Inflammatory macrophage treated with lipopolysaccharide for 1 hour (primary cell): Measurements from ENCODE around the gene ODF2L.
A peak's percentile ranks its signal among the peaks of the same experiment; 100 is the strongest.
"Not testable (repeated sequence)": the region's sequence is repeated elsewhere in the genome, so short reads cannot be mapped to it uniquely, and the experiment has no call there.

Experiments
- DNase-seq, 2 donors: peaks; one replicate each; pipeline ENCODE4 v3.0.0-alpha.2; 2020 to 2022

Gene ODF2L

DNA sequence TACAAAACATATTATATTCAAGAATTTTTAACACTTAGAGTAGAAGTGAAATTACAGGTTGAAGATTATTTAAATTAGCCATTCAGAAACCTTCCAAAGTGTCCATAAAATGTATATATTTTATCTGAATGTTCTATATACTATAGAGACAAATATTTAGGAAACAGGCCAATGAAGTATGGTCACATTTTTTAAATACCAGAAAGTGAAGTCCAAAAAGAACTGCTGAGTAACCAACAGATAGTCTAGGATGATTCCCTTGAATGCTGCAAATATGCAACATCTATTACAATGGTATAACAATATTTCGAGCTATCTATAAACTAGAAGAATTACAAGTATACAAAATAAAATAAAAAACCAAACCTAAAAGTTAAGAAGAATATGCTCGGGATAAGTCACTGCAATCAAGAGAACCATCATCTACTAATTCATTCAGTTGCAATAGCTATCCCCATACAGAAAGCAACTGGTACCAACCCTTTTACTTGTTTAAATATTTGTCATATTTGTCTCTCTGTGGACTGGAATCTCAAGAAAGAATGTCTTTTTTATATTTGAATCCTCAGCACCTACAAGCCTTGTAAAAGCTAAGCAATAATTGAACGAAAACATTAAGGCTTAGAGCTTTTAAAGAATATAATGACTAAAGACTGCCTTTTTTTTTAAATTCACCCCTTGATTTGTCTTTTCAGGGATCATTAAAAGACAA is 8.1 kb downstream of the ODF2L start:
- DNase-seq: no peak

DNA sequence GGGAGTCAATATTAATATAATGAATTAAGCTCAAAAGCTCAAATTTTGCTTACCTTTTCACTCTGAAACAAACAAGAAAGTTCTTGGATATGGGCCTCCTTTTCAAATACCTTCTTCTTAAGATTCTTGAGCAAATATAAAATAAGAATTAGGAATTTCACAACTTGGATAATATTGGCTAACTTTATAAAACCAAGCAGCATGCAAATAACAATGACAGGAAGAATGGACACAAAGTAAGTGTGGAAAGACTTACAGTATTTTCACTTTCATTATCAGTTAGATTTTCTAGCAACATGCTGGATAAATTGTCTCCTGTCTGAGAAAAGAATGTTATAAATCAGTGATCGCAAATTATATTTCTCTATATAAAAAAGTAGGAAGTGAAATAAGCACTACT is 13.2 kb downstream of the ODF2L start:
- peak; percentile 50 to 58 for DNase-seq

DNA sequence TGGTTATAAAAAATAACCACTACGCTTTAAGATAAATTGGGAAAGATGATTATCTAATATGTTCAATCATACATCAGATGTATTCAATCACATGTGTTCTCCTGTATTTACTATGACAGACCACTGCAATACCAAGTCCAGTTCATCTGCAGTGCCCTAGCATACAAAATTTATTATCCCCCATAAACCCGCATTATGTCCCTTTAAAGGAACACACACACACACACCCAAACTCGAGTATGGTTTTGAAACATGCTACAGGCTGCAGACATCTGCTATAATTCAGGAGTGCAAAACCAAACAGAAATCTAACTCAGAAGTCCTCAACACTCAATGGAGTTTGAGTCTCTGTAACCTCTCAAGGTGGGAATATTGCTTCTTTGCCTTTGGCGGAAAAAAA is 14.9 kb downstream of the ODF2L start:
- no peak for DNase-seq

DNA sequence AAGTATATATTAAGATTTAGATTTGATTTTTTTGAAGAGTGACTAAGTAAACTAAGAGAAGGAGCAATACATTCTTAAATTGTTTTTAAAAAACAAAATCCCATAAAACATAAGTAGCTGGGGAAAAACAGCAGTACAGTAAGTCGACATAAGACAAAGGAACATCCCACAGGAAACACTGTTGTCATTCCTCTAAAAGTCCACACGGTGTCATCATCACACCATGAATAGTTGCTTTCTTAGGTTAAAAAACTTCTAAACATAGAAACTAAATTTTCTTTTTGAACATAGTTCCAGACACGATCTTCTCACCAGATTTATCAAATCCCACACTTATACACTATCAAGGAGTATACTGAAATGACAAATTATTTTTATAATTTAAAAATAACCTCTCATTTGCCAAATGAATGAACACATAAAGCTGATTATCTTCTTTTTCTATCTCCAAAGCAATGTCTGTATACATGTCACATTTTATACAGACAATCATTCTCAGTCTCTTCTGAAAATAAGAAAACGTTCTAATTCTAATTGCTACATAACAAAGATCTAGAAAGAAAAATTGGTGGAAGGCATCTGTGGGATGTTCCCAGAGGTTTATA is 15.8 kb downstream of the ODF2L start:
- peak; percentile 56 to 77 for DNase-seq

DNA sequence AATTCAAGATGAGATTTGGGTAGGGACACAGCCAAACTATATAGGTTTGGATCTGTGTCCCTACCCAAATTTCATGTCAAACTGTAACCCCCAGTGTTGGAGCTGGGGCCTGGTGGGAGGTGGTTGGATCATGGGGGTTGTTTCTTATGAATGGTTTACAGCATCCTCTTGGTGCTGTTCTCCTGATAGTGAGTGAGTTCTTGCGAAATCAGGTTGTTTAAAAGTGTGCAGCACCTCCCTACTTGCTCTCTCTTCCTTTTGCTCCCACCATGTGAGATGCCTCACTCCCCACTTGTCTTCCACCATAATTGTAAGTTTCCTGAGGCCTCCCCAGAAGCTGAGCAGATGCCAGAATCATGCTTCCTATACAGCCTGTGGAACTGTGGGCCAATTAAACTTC is 17.3 kb downstream of the ODF2L start:
- no peak for DNase-seq

DNA sequence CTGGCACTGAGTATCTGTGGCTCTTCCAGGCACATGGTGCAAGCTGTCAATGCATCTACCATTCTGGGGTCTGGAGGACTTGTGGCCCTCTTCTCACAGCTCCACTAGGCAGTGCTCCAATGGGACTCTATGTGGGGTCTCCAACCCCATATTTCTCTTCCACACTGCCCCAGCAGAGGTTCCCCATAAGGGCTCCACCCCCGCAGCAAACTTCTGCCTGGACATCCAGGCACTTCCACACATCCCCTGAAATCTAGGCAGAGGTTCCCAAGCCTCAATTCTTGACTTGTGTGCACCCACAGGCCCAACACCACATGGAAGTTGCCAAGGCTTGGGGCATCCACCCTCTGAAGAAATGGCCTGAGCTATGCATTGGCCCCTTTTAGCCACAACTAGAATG is 18.8 kb downstream of the ODF2L start:
- no peak for DNase-seq

DNA sequence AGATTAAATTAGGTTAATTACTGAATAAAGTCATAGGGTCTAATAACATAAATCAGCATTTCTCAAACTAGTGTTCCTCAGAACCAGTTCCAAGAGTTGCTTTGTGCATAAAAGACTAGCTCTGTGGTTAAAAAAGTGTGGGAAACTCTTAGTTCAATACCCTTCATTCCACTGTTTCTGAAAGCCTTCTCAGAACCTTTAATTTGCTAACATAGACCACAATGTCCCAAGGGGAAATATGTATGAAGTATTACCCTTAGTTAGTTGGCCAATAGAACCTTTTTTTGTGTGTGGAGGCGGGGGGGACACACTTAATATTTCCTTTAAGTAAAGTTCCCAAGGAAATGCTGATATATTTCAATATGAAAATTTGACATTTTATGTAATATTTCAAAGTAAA is 20.4 kb downstream of the ODF2L start:
- no peak for DNase-seq

DNA sequence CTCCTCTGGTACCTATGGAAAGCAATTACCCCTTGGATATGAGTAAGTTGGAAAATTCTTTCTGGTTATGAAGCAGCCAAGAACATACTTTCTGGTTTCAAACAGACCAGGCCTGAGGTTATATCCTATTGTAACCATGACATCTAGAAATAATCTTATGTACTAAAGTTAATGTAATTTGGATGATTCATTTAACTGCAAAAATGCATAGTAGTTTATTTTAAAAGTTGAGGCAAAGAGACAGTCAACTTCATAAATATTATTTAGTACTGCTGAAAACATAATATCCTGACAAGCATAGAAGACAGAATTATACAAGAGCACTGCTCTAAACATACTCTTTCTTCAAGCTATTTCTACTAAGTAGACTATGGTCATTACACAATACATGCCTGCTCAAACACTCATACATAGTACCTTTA is 25.5 kb downstream of the ODF2L start:
- no peak for DNase-seq

DNA sequence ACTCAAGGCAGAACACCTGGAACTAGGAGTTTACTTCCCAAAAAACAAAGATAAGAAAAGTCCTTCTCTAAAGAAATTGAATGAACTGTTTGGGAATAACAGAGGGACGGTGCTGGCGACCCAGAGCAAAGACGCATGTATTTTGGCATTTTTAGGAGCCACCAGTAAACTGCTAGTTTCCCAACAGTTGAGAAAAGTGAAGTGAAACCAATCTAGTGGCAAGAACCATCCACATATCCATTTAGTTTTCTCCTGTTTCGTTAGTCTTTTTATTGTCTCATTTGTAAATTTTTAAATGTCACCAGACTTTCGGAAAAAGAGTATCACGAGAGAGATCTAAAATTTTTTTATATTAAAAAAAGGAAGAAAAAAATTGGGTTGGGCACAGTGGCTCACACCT is 30.2 kb downstream of the ODF2L start:
- DNase-seq: peak; percentile 35 to 51

DNA sequence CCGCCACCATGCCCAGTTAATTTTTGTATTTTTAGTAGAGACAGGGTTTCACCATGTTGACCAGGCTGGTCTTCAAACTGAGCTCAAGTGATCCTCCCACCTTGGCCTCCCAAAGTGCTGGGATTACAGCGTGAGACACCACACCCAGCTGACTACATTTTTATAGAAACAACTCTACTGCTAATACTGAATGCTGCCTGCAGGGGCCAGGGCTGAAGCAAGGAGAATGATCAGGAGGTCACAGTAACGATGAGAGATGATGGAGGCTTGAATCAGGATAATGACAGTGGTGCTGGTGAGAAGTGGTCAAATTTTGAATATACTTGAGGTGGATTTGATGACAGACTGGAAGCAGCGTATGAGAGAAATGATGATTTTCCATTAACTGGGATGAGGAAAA is 33.3 kb downstream of the ODF2L start:
- no peak for DNase-seq

DNA sequence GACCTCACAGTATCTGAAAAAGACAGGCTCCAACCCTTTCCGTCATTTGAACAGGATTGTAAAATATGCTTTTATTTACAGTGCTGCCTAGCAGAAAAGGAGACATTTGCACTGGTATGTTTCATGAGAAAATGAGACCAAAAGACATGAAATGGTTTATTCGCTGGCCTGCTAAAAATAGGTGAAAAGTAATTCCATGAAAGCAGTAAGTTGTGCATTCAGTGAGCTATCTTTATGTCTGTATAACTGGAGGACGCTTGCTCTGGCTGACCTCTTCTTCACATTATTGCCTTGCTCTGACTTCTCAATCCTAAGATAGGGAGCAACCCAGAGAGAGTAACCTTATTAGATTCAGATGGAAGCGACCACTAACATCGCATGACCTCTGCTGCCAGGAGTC is 38.3 kb downstream of the ODF2L start:
- no peak for DNase-seq

DNA sequence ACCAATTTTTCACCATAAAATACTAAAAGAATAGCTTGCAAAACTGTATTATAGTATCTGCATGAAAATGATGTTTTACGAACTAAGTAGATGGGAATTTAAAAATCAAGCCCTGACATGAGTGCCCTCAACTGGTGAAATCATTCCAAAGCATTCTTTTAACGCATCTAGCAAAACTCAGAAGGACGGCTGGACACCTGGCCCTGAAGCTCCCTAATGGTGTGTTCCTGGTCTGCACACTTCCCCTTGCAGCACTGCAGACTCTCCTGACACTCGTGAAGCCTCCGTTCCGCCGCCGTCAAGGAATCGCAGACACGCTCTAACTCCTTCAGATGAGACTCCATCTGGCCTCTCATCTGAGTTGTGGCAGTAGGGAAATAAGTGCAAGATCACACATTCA is 39.9 kb downstream of the ODF2L start:
- DNase-seq: peak in 1 of 2 donors; percentile 5

DNA sequence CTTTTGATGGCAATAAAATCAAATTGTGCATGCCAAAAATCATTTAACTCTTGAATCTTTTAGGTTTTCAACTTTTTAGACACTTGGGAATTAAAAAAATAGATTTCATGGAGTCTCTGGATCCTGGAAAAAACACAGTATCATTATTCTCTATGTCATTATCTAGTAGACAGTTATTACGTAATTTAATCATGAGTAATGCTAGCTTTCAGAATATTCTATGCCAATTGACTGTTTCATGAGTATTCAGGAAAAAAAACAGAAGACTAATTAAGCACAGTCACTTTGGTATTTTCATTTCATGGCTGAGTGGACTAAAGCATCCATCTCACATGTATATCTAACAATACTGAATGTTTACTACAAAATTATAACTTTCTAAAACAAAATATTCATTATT is 44.0 kb downstream of the ODF2L start:
- DNase-seq: peak in 1 of 2 donors; percentile 4

DNA sequence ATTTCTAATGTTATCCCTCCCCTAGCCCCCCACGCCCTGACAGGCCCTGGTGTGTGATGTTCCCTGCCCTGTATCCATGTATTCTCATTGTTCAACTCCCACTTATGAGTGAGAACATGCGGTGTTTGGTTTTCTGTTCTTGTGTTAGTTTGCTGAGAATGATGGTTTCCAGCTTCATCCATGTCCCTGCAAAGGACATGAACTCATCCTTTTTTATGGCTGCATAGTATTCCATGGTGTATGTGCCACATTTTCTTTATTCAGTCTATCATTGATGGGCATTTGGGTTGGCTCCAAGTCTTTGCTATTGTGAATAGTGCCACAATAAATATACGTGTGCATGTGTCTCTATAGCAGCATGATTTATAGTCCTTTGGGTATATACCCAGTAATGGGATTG is 45.9 kb downstream of the ODF2L start:
- not testable (repeated sequence) for DNase-seq

DNA sequence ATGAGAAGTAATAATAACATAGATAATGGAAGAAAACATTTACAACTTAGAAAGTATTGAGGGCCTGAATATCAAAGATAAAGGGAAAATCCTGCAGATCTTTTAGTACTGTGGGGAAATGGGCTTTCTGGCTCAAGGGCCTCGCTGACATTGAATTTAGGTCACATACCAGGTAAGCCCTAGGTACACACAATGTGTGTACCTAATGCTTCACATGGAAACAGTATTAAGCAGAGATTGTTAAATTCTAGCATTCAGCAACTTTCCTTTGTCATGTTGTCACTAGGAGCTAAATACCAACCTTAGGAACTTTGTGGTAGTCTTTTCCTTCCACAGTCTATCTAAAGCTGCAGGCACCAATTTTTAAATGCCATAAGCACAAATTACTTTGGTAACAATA is 49.7 kb downstream of the ODF2L start:
- DNase-seq: no peak

DNA sequence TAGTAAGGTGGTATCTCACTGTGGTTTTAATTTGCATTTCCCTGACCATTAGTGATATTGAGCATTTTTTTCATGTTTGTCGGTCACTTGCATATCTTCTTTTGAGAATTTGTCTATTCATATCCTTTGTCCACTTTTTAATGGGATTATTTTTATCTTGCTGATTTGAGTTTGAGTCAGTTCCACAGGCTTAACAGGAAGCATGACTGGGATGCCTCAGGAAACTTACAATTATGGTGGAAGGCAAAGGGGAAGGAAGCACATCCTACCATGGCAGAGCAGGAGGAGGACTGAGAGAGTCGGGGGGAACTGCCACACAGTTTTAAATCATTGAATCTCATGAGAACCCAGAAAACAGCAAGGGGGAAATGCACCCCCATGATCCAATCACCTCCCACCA is 51.1 kb downstream of the ODF2L start:
- DNase-seq: no peak

DNA sequence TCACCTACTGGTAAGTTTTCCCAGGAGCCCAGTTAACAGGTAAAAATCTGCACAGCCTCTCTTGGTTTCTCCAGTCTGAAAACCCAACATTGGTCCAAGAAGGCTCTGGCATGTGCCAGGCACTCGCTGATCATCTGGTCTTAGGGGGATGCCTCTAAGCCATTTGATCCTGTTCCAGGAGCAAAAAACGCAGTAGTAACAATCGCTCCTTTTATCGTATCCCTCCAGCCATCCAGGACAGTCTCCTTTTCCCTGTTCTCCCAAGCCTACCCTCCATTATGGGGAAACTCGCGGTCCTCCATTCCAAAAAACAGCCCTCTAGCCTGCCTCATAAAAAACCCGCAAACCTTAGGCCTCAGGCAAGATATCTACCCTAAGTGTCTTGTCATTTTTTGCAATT is 56.2 kb downstream of the ODF2L start:
- DNase-seq: no peak

DNA sequence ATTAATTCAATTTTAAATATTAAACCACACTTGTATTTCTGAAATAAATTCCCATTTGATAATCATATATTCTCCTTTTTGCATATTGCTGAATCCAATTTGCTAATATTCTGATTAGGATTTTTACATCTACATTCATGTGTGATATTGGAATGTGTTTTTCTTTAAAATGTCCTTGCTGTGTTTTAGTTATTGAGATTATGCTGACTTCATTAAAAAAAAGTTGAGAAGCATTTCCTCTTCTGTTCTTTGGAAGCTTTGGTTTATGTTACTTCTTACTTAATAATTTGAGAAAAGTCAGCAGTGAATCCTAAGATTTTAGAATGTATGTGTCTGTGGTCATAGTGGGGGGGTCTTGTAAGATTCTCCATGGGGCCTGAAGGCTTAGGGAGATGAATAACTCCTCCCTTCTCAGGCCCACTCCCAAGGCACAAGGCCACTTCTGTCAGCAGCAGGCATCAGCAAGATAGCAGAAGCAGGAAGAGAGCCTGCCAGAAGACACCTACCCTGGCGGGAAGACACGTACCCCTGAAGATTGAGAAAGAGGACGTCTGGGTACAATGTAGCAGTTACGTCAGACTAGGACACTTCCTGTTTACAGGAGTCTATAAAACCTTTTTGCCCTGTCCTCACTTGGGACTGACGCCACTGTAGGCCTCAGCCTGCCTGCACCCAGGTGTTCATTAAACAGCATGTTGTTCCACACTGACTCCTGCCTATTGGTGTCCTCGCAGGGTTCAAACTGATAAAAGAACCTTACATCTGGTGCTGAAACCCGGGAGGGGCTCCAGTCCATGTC is 56.9 kb downstream of the ODF2L start:
- peak; percentile 41 to 53 for DNase-seq

DNA sequence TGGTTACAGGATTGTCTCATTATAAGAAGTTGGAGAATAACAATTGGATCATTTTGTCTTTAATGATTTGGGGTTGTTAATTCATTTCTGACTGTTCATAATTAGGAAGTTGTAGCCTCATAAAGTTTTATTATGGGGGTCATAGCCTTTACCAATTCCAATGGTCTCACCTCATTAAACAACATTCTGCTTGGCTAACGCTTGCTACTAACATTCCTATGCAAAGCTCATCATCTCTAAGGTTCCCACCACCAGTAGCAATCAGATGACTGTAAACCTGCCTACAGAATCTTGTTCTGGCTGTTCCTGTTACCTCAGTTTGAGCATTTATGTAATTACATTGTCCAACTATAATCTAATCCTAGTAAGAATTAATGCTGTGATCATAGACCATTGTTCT is 60.2 kb downstream of the ODF2L start:
- DNase-seq: no peak

DNA sequence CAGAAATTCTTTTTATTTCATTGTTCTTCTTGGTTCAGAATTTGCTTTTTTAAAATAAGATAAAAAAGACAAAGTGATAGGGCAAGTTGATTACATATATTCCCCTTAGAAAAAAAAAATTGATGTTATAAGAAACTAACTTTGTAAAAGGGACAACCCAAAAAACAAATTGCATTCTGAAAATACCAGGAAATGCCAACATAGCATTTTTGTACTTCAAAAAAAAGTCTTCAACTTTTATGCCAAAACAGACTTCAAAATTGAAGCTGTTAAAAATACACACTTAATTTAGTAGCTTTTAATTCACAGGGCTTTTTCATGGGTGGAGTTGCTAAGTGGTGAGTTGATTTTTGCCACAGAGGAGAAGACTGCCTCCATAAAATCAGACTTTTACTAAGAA is 70.9 kb downstream of the ODF2L start:
- DNase-seq: no peak

DNA sequence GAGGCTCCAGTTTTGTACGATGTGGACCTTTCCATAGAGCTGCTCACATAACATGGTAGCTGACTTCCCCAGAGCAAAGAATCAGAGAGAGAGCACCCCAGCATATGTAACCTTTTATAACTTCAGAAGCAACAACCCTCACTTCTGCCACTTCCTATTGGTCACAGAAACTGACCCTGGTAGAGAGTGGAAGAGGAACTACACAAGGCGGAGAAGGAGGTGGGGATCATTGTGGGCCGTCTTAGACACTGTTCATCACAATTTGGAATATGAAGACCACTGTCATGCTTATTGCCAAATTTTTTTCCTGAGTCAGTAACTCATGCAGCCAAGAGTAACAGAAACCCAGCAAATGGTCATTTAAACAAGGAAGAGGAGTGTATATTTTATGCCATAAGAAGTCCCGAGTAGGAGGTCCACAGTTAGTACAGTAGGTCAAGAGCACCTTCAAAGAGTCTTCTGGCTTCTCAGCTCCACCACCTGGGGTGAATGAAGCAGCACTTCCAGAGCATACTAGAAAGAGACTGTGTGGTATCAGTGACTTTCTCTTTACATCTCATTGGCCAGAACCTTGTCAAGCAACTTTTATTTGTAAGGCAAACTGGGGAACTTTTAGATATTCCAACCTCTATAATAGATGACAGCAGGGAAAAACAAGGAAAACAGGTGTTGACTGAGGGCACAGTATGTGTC is 71.8 kb downstream of the ODF2L start:
- peak; percentile 7 to 15 for DNase-seq

DNA sequence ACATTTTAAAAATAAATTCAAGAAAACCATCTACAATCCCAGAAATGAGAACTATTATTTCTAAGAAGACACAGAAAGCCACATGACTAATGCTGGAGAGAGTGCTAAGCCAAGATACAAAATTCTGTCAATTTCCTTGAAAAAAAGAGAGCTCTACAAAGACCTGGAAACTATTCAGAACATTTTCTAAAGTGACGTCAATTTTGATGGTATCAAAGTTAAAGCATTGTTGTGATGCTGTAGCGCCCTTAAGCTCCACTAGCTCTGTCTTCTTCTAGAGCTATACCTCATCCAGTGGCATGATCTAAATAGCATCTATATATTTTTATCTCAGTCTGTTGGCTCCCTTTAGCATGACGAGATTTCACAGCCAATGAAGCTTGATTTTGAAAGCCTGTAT is 73.9 kb downstream of the ODF2L start:
- DNase-seq: no peak

DNA sequence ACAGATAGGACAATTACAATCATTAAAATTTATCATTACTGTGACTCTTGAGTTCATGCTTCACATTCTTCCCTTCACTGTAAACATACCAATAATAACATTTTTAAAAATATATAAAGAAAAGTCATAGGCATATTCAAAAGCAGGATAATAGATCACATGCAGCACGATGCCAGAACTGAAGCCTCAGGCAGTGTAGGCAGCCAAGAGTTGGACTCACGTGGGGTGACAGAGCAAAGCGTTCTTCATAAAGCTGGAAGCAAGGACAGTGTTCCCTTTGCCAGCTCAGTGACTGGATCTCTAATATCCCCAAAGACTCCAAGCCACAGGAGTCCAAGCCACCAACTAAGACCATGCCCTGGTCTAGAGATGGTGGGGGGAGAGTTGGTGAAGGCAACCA is 77.7 kb downstream of the ODF2L start:
- DNase-seq: no peak

DNA sequence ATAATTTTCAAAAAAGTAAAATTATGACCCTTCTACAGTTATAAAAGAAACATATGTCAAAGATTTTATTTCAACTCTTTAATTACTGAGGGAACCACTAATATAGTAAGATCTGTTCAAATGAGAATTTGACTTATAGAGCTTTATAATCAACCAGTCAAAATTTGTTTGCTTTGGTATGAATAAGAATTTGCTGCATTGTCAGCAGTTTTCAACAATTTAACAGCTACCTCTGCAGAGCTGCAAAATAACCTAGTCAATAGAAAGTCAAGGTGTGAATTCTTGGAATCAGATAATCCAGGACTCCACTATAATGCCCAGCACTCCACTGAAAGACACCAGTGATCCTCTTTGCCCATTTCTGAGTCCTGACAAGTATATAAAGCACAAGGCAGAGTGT is 78.2 kb downstream of the ODF2L start:
- no peak for DNase-seq
